PC-3 (cell line): ENCODE data around the gene DSC2.

Source experiments
- CTCF ChIP-seq: fragments of 300-600 bp; sonication (generic); conservative IDR thresholded peaks from 2 replicates; pipeline ENCODE4 v1.5.1; 2017; ENCODE audit warnings: antibody characterized with exemption, low read depth, mild to moderate bottlenecking, low read length
- EZH2 ChIP-seq: fragments of 300-600 bp; sonication (generic); IDR thresholded peaks from one replicate; pipeline ENCODE4 v1.6.1; 2017; ENCODE audit warnings: antibody characterized with exemption, mild to moderate bottlenecking, low read length; ENCODE audit not compliant: unreplicated experiment

- TF ChIP-seq CTCF, result no peak
- TF ChIP-seq EZH2, result no peak
Measured at GRCh38 chr18:31105733-31106132, 3.5 kb upstream of the DSC2 start.
